HG03135 (cell line): ENCODE data around the gene ZNF319.
A peak's percentile ranks its signal among the peaks of the same experiment; 100 is the strongest.

Experiments
- ATAC-seq: cut with Tn5 transposase; IDR thresholded peaks from one replicate; pipeline ENCODE4 v1.9.1; 2021; ENCODE audit warnings: mild to moderate bottlenecking, moderate library complexity; ENCODE audit not compliant: unreplicated experiment

Gene ZNF319

GRCh38 chr16:58037365-58038057 lies 37.0 kb upstream of the ZNF319 start:
- no peak for ATAC-seq

- no peak for ATAC-seq
These were observed 36.5 kb upstream of the ZNF319 start for GRCh38 chr16:58036943-58037342.

- ATAC-seq: no peak
These were observed 35.1 kb upstream of the ZNF319 start for GRCh38 chr16:58035356-58036170.

GRCh38 chr16:58034774-58035173 lies 34.3 kb upstream of the ZNF319 start:
- no peak for ATAC-seq

GRCh38 chr16:58034128-58034685 lies 33.7 kb upstream of the ZNF319 start:
- ATAC-seq: no peak

GRCh38 chr16:58032710-58033293 lies 32.3 kb upstream of the ZNF319 start:
- no peak for ATAC-seq

- ATAC-seq: no peak
These were observed 30.7 kb upstream of the ZNF319 start for GRCh38 chr16:58031016-58031800.

- no peak for ATAC-seq
These were observed 29.8 kb upstream of the ZNF319 start for GRCh38 chr16:58030136-58030840.

- no peak for ATAC-seq
These were observed 28.9 kb upstream of the ZNF319 start for GRCh38 chr16:58029410-58029809.

GRCh38 chr16:58028541-58029070 lies 28.1 kb upstream of the ZNF319 start:
- no peak for ATAC-seq

DNA sequence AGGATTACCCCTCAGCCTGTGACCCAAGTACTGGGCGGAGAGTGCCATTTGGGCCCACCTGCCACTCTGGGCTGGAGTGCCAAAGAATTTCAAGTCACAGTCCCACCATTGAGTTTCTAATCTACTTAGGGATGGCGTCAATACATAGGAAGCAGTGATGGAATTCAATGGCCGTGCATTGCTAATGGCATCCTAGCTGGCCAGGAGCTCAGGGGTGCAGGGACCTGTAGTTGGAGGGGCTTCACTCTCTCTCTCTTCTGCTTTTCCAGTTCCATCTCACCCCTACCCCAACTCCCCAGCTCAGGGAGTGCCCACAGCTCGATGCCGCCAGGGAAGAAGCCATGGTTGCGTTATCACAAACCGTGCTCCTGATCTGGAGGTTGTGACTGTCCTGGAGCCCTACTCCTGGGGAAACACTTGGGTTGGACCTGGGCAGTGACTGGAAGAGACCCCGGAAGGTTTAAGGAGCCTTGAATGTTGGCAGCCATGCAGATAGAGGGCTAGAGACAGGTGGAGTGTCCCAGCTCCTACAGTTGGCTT lies 27.5 kb upstream of the ZNF319 start:
- ATAC-seq: no peak

DNA sequence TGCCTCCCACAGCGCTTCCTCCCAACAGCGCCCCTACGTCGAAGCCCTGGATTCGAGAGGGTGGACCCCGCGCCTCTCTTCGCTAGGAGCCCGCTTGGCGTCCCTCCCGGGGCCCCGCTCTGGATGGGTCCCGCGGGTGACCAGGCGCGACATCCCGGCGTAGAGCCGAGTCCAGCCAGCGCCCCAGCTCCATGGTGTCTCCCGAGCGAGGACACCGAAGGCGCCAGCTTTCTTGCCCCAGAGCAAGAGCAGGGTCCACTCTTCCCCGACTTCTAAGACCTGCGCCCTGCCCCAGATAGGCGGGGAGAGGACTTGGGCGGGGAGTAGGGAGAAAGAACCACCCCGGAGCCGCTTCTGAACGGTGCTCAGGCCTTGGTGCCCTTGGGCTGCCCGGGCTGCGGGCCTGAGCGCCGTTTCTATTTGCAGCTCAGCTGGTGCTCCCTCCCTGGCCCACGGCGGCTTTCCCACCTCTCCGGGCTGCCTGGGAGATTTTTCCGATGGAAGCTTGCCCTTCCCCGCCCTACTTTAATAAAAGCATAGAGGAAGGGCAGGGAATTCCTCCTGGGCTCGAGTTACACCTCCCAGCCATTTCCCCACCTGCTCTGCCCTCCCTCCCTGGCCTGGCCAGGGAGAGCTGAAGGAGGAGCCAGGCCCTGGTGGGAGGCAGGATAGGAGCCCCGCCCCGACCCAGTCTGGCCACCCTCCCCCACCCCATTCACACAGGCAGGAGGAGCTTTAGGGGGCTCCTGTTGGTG lies 26.9 kb upstream of the ZNF319 start:
- no peak for ATAC-seq

- no peak for ATAC-seq
These were observed 26.3 kb upstream of the ZNF319 start for GRCh38 chr16:58026705-58027160.

DNA sequence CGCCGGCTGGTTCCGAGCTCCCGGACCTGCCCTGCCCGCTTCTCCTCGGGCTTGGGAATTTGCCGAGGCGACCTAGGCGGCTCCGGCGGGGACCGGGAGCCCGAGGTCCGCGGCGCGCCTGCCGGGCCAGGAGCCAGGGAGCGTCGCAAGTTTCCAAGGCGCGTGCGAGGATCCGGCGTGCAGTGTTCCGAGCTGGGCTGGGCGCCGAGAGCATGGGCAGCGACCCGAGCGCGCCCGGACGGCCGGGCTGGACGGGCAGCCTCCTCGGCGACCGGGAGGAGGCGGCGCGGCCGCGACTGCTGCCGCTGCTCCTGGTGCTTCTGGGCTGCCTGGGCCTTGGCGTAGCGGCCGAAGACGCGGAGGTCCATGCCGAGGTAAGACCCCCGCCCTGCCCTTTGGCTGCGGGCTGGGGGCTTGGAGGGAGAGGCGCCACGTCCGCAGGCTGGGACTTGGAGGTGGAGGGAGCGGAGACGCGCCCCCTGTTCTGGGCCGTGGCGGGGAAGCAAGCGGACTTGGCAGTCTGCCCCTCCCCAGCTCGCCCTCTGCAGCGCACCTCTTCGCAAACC lies 25.8 kb upstream of the ZNF319 start:
- peak; percentile 9 for ATAC-seq

GRCh38 chr16:58025351-58026138 lies 25.1 kb upstream of the ZNF319 start, which contains the start of gene MMP15:
Gene MMP15 (plus strand): TSS chr16:58025754. CDS start chr16:58026351, 597 bp downstream.
- peak; percentile 49 for ATAC-seq

GRCh38 chr16:58024486-58025350 lies 24.2 kb upstream of the ZNF319 start:
- no peak for ATAC-seq
